Measurements from ENCODE around the gene FTL. TPM values are rescaled to one million over a fixed set of nuclear protein-coding genes. Genes with fewer than 3 reads are reported as not detected.

The FTL gene
- total RNA-seq, 4 donors from 2014 or later, result 6,104 to 9,580 (median 8,850) TPM

DNA sequence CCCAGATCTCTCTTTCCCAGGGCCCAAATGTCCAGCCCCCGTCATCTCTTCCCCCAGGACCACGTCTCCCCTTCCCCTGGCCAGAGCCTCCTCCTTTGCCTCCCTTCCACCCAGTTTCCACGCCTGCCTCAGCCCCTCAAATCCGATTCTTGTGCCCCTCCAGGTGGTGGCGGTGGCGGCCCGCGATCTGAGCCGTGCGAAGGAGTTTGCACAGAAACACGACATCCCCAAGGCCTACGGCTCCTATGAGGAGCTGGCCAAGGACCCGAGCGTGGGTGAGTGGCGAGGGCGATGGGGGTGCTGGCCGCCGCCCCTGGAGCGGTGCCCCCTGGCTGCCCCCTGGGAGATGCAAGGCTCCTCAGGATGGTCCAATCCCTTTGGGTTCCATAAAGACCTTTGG, 30.3 kb upstream of the FTL start:
- TF ChIP-seq, protein P1, sequence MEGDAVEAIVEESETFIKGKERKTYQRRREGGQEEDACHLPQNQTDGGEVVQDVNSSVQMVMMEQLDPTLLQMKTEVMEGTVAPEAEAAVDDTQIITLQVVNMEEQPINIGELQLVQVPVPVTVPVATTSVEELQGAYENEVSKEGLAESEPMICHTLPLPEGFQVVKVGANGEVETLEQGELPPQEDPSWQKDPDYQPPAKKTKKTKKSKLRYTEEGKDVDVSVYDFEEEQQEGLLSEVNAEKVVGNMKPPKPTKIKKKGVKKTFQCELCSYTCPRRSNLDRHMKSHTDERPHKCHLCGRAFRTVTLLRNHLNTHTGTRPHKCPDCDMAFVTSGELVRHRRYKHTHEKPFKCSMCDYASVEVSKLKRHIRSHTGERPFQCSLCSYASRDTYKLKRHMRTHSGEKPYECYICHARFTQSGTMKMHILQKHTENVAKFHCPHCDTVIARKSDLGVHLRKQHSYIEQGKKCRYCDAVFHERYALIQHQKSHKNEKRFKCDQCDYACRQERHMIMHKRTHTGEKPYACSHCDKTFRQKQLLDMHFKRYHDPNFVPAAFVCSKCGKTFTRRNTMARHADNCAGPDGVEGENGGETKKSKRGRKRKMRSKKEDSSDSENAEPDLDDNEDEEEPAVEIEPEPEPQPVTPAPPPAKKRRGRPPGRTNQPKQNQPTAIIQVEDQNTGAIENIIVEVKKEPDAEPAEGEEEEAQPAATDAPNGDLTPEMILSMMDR (IDR thresholded peaks at IDR 0.05), result no peak
- no peak for ATAC-seq (ENCODE audit: low FRiP score)

DNA sequence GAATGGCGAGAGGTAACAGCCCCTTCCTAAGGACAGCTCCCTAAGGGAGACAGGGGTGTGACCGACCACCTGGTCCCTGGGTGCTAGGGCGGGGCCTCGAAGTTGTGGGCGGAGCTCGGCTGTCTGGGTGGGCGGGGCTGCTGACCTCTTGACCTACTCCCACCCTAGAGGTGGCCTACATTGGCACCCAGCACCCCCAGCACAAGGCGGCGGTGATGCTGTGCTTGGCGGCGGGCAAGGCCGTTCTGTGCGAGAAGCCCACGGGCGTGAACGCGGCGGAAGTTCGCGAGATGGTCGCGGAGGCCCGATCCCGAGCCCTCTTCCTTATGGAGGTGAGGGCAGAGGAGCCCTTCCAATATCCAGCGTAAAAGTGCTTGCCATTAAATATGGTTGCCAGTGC, 29.2 kb upstream of the FTL start:
- TF ChIP-seq, protein P1 (IDR thresholded peaks at IDR 0.05), result no peak
- no peak for ATAC-seq (ENCODE audit: low FRiP score)
- no peak for DNase-seq (ENCODE audit: low spot score)

More for the DNA sequence above, 30.3 kb upstream of the FTL start:
- DNase-seq (ENCODE audit: low spot score), result no peak

- TF ChIP-seq, protein P1 (IDR thresholded peaks at IDR 0.05), result no peak
- DNase-seq (ENCODE audit: low spot score), result no peak
- no peak for ATAC-seq (ENCODE audit: low FRiP score)
Observed at GRCh38 chr19:48938256-48938655, 26.9 kb upstream of the FTL start.

DNA sequence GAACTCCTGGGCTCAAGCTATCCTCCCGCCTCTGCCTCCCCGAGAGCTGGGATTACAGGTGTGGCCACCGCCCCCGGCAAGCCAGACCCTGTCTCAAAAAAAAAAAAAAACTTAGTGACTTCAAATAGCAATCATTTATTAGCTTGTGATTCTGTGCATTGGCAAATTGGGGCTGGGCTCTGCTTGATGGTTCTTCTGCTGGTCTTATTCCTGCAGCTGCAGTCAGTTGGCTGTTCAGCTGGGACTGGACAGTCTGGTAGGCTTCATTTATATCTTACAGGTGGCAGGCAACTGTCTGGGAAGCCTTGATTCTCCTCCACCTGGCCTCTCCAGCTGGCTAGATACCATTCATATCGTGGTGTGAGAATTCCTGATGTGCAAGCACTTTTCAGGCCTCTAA, 24.2 kb upstream of the FTL start:
- ATAC-seq (ENCODE audit: low FRiP score), result no peak
- TF ChIP-seq, protein P1 (IDR thresholded peaks at IDR 0.05), result no peak

DNA sequence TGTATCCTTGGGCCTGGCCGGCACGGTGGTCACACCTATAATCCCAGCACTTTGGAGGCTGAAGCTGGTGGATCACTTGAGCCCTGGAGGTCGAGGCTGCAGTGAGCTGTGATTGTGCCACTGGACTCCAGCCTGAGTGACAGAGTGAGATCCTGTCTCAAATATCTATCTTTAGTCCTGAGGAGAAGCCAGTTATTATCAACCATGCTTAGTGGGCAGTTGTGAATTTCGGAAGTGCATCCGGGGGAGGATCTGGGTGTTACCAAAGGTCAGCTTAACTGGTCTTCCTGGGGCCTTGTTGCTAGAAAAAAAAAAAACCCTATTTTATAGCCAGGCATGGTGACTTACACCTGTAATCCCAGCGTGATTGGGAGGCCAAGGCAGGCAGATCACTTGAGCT, 22.0 kb upstream of the FTL start:
- TF ChIP-seq, protein P1 (IDR thresholded peaks at IDR 0.05), result no peak
- DNase-seq (ENCODE audit: low spot score) (no peak), ATAC-seq (ENCODE audit: low FRiP score) (no peak)

More for the DNA sequence above, 24.2 kb upstream of the FTL start:
- DNase-seq (ENCODE audit: low spot score), result no peak

- ATAC-seq (ENCODE audit: low FRiP score) (no peak), DNase-seq (ENCODE audit: low spot score) (no peak)
- TF ChIP-seq, protein P1 (IDR thresholded peaks at IDR 0.05), result no peak
Observed at GRCh38 chr19:48945415-48945814, 19.7 kb upstream of the FTL start.

DNA sequence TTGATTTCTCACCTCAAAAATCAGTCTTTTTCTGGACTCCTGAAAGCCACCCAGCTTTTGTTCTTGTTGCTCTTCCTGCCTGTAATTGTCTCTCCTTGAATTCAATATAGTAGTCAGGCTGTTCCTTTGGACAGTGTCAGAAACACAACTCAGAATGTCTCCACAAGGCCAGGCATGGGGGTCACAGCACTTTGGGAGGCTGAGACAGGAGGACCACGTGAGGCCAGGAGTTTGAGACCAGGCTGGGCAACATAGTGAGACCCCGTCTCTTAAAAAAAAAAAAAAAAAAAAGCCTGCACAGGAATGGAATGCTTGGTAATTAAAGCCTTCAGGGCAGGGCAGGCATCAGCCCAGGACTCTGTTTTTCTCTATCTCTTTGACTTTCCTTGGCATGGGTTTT, 19.3 kb upstream of the FTL start:
- no peak for ATAC-seq (ENCODE audit: low FRiP score)
- TF ChIP-seq, protein P1 (IDR thresholded peaks at IDR 0.05), result no peak

More for the DNA sequence above, 19.3 kb upstream of the FTL start:
- DNase-seq (ENCODE audit: low spot score), result no peak
